Kidney epithelial cell (primary cell): ENCODE results near the gene BGN. TPM values are rescaled to one million over a fixed set of nuclear protein-coding genes. Genes with fewer than 3 reads are reported as not detected.

Source experiments
- DNase-seq: peaks from one replicate; pipeline ENCODE4 v3.0.0-alpha.2; 2010; ENCODE audit warnings: low read depth
- H3K27me3 ChIP-seq: 2 replicates; pipeline ENCODE4 v1.6.0; 2011; ENCODE audit warnings: low read length; ENCODE audit not compliant: control insufficient read depth, insufficient read depth
- H3K36me3 ChIP-seq: 2 replicates; pipeline ENCODE4 v1.5.1; 2011; ENCODE audit warnings: low read length; ENCODE audit not compliant: control insufficient read depth, insufficient read depth
- H3K4me3 ChIP-seq: 2 replicates; pipeline ENCODE4 v1.5.1; 2011; ENCODE audit warnings: low read depth, mild to moderate bottlenecking, control low read depth, low read length
- total RNA-seq: library from RNA; depleted of rRNA; stranded (reverse); fragments of >200 nt; gene quantifications from 2 replicates; pipeline ENCODE4 v1.2.3, GENCODE V29; 2015
- TF ChIP-seq, protein P1 (sequence below): IDR thresholded peaks from 2 replicates; pipeline ENCODE4 v1.5.1; 2011; ENCODE audit warnings: mild to moderate bottlenecking, moderate library complexity, low read length, control low read depth, inconsistent platforms; ENCODE audit not compliant: insufficient read depth, poor library complexity, severe bottlenecking

Gene BGN
- total RNA-seq, 1 donor from 2014 or later, result 6.2 TPM

DNA sequence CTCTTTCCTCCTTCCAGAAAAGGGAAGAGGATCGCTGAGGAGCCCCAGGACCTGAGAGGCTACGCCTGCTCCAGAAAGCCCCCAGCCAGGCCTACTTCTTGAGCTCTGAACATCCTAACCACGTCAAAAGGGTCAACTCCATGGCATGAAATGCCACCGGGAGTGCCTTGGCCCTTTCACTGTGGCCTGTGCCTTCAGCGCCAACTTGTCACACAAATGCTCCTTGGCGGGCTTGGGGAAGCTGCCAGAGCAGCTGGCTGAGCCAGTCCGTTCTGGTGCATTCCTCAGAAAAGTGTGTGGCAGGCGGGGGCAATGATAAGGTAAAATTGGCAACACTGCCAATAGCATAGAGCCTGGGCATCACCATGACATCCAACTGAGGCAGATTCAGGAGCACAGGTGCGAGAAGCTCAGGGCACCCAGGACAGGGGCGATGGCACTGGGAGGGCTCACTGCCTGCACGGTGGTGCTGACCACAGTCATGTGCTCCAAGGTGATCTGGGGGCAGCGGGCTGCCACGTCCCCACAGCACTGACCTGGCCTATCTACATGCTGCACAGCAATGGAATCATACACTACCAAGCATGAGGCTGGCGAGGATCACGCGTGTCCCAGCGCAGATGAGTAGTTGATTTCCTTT lies 36.8 kb upstream of the BGN start:
- Histone ChIP-seq H3K27me3 (no peaks in the 10 kb centered on the region), H3K36me3 (no peaks in the 10 kb centered on the region), H3K4me3 (no peak overlapping the region)
- DNase-seq, result no peak
- TF ChIP-seq, protein P1, sequence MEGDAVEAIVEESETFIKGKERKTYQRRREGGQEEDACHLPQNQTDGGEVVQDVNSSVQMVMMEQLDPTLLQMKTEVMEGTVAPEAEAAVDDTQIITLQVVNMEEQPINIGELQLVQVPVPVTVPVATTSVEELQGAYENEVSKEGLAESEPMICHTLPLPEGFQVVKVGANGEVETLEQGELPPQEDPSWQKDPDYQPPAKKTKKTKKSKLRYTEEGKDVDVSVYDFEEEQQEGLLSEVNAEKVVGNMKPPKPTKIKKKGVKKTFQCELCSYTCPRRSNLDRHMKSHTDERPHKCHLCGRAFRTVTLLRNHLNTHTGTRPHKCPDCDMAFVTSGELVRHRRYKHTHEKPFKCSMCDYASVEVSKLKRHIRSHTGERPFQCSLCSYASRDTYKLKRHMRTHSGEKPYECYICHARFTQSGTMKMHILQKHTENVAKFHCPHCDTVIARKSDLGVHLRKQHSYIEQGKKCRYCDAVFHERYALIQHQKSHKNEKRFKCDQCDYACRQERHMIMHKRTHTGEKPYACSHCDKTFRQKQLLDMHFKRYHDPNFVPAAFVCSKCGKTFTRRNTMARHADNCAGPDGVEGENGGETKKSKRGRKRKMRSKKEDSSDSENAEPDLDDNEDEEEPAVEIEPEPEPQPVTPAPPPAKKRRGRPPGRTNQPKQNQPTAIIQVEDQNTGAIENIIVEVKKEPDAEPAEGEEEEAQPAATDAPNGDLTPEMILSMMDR, result no peak

DNA sequence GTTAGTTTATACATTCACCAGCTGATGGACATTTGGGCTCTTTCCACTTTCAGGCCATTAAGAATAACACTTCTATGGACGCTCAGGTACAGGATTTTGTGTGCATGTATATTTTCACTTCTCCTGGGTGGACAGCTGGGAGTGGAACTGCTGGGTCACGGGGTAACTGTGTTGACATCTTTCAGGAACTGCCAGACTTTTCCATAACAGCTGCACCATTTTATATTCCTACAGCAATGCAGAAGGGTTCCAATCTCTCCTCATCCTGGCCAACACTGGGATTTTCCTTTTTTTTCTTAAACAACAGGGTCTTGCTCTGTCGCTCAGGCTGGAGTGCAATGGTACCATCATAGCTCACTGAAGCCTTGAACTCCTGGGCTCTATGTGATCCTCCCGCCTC lies 36.3 kb upstream of the BGN start:
- no peak overlapping the region for H3K4me3 ChIP-seq
- H3K27me3 ChIP-seq, result no peaks in the 10 kb centered on the region
- no peaks in the 10 kb centered on the region for H3K36me3 ChIP-seq
- TF ChIP-seq, protein P1, result no peak
- no peak for DNase-seq

DNA sequence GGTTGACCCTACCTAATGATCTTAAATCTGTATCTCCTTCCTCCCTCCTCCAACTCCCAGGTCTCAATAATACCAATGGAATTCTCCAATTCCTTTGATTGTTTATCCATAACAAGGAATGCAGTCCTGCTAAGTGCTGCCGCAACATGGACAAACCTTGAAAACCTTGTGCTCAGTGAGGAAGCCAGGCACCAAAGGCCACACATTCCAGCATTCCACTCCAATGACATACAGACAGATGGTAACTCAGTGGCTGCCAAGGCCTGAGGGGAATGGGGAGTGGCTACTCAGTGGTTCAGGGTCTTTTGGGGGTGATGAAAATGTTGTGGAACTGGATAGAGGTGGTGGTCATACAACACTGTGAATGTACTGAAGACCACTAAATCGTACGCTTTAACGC lies 34.8 kb upstream of the BGN start:
- H3K27me3 ChIP-seq, result no peaks in the 10 kb centered on the region
- DNase-seq, result peak; percentile 29
- H3K4me3 ChIP-seq, result no peak overlapping the region
- no peaks in the 10 kb centered on the region for H3K36me3 ChIP-seq
- TF ChIP-seq, protein P1, result no peak

DNA sequence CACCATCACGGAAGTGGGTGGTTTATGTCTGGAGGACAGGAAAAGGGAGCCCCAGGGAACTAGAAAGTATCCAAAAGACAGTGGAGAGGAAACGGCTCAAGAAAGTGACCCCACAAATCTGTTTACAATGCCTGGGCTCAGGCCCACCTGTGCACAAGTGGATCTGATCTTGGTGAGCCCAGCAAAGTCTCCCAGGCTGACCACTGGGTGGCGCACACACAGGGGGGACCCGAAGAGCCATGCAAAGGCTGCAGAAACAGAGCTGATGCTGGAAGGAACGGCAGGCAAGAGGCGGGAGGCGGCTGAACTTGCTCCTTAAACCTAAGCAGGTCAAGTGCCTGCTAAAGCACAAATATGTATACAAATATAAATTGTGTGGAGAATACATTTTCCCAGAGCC lies 34.0 kb upstream of the BGN start:
- TF ChIP-seq, protein P1, result peak; percentile 62
- no peak for DNase-seq
- Histone ChIP-seq H3K4me3 (no peak overlapping the region), H3K36me3 (no peaks in the 10 kb centered on the region), H3K27me3 (no peaks in the 10 kb centered on the region)

DNA sequence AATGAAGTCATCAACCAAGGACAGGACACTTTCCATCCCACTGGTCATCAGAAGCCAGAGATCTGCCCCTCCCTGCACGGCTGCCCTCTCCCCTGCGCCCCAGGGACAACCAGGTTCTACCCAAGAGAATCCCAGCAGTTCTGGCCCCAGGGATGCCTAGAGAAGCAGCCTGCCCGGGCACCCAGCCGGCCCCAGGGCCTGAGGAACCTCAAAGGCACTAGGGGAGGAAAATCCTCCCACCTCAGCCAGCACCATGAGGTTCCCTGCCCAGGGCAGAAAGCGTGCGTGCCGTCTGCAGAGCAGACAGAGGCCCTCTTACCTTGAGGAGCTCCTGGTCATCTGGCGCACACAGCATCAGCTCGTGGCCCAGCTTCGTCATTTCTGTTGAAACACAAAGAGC lies 32.5 kb upstream of the BGN start:
- no peak overlapping the region for H3K4me3 ChIP-seq
- no peaks in the 10 kb centered on the region for H3K36me3 ChIP-seq
- DNase-seq, result no peak
- H3K27me3 ChIP-seq, result no peaks in the 10 kb centered on the region
- TF ChIP-seq, protein P1, result no peak

DNA sequence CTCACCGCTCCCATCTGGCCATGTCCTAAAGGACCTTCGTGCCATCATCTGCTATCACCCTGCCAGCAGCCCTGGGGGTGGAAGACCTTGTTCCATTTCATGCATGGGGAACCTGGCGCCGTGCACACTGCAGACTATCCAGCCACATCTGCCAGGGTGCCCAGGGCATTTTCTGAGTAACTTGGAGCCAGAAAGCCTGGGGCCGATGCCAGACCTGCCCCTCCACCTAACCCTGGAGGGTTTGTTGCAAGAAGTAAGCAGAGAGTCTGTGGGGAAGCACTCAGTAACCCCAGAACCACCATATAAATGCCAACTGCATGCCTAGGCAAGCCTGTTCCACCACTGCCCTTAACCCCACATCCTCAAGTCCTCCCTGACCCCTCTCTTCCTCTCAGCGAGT lies 31.7 kb upstream of the BGN start:
- DNase-seq, result no peak
- Histone ChIP-seq H3K27me3 (no peaks in the 10 kb centered on the region), H3K36me3 (no peaks in the 10 kb centered on the region), H3K4me3 (no peak overlapping the region)
- TF ChIP-seq, protein P1, result no peak
